ENCODE results near the gene WSCD2.

The WSCD2 gene

DNA sequence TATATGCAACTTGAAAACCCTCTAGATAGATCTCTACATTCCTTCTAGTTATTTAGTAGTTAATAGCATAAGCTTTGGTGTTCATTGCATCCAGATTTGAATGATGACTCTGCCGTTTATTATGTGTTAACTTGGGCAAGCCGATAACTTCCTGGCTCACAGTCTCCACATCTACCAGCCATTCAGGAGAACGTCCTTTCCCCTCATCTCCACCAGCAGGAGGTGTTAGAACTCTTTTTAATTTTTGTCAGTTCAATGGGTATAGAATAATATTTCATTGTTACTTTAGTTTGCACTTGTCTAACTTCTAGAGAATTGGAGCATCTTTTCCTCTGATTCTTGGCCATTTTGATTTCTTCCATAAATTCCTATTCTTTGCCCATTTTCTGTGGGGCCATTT, 30.0 kb upstream of the WSCD2 start:
- H3K4me3 ChIP-seq (replicated peaks in 1 of 2; ENCODE audit: low read depth in 2 of 2, low read length in 2 of 2) = no peak overlapping the region
- no peak for DNase-seq (ENCODE audit: low read depth in 2 of 2)
- TF ChIP-seq, protein P1, sequence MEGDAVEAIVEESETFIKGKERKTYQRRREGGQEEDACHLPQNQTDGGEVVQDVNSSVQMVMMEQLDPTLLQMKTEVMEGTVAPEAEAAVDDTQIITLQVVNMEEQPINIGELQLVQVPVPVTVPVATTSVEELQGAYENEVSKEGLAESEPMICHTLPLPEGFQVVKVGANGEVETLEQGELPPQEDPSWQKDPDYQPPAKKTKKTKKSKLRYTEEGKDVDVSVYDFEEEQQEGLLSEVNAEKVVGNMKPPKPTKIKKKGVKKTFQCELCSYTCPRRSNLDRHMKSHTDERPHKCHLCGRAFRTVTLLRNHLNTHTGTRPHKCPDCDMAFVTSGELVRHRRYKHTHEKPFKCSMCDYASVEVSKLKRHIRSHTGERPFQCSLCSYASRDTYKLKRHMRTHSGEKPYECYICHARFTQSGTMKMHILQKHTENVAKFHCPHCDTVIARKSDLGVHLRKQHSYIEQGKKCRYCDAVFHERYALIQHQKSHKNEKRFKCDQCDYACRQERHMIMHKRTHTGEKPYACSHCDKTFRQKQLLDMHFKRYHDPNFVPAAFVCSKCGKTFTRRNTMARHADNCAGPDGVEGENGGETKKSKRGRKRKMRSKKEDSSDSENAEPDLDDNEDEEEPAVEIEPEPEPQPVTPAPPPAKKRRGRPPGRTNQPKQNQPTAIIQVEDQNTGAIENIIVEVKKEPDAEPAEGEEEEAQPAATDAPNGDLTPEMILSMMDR (IDR thresholded peaks at IDR 0.05; ENCODE audit: low read depth, low read length) = no peak

DNA sequence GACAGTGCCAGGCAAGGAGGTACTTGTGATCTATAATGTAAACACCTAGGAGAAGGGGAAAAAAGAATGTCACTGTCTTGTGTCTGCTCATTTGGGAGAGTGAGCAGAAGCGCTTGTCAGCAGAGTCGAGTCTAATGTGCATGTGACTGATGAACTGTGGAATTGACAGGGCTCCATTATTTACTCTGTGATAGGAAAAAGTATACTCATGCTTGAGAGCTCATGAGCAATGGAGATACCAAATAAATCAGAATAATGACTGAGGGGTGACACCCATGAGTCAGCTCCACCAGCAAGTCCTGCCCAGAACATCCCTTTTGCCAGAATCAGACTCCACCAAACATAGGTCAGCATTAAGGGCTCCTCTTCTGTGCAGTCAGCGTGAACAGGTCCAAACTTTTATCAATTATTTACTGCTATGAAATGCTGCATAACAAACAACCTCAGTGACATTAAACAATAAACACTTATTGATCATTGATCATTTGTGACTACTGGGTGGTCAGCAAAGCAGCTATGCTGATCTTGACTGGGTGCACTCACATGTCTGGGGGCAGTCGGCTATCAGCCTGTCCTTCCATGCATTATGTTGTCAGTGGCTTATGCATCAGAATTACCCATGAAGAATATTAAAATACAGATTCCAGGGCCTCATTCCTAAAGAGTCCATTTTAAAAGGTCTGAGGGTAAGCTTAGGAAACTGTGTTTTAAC, 29.2 kb upstream of the WSCD2 start:
- H3K4me3 ChIP-seq (replicated peaks in 1 of 2; ENCODE audit: low read depth in 2 of 2, low read length in 2 of 2) = no peak overlapping the region
- TF ChIP-seq, protein P1 (IDR thresholded peaks at IDR 0.05; ENCODE audit: low read depth, low read length) = no peak

DNA sequence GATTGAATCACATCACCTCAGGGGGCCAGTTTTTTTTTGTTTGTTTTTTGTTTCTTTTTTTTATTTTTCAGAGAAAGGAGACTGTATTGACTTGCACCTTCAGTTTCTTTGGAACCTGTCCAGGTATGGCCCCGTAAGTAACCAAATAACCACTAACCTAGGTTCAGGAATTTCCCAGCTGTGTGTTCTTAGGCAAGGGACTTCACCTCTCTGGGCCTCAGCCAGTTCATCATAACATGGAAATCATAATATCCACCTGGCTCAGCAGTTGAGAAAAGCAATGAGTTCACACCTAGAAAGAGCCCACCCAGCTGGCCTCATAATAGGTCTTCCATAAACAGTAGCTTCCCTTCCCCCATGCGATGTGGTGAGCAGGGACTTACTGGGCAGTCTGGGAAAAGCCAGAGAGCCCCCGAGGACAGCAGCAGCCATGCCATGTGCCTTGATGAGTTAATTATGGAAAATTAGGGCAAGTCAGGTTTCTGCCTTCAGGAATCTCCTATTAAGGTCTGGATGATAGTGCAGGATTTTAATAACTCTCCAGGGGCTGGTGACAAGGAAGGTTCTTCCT, 27.4 kb upstream of the WSCD2 start:
- TF ChIP-seq, protein P1 (IDR thresholded peaks at IDR 0.05; ENCODE audit: low read depth, low read length) = no peak
- DNase-seq (ENCODE audit: low read depth in 2 of 2) = no peak
- H3K4me3 ChIP-seq (replicated peaks in 1 of 2; ENCODE audit: low read depth in 2 of 2, low read length in 2 of 2) = no peak overlapping the region

More for the DNA sequence above, 29.2 kb upstream of the WSCD2 start:
- no peak for DNase-seq (ENCODE audit: low read depth in 2 of 2)

DNA sequence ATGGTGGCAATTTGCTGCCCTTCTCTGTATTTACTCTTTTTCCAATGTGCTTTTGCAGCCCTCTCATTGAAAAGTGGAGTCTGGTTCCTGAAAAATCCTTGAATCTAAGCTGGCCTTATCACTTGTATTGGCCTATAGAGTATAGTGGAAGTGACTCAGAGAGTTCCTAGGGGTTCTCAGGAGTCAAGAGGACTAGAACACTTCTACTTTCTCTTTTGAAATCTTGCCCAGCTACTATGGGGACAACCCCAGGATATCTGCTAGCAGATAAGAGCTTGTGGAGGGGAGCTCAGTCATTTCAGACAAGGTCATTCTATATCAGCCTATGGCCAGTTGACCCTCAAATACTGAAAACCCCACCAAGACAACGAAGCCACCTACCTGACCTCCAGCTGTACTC, 26.7 kb upstream of the WSCD2 start:
- DNase-seq (ENCODE audit: low read depth in 2 of 2) = no peak
- TF ChIP-seq, protein P1 (IDR thresholded peaks at IDR 0.05; ENCODE audit: low read depth, low read length) = no peak
- H3K4me3 ChIP-seq (replicated peaks in 1 of 2; ENCODE audit: low read depth in 2 of 2, low read length in 2 of 2) = no peak overlapping the region

DNA sequence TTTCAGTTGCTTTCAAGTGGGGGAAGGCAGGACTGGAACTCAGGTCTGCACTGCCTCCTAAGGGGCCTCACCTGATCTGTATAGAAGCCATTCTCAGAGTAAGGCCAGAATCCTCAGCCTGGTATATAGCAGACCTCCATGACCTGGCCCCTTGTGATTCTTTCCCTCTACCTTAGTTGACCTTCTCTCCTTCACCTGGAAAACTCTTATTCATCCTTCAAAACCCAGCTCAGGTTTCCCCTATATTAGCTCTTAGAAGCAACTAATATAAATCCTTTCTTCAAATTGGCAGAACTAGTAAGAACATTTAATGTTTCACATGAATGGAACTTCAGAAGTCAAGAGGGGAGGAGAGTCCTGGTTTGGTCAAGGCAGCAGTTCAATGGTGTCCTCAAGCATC, 26.0 kb upstream of the WSCD2 start:
- TF ChIP-seq, protein P1 (IDR thresholded peaks at IDR 0.05; ENCODE audit: low read depth, low read length) = no peak
- DNase-seq (ENCODE audit: low read depth in 2 of 2) = no peak
- no peak overlapping the region for H3K4me3 ChIP-seq (replicated peaks in 1 of 2; ENCODE audit: low read depth in 2 of 2, low read length in 2 of 2)

DNA sequence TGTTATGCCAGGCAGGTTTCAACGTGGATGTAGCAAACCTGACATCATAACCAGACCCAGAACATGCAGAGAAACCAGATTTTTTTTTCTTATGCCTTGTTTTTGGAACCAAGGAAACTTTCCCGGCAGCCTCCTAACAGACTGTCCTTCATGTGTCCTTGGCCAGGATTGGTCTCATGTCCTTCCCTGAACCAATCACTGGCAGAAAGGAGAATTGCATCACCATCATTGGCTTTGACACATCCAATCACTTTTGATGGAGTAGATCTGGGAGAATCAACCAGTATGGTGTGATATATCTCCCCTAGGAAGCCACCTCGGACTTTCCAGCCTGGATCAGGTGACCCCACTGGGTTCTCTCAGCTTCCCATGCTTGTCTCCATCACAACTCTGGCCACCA, 25.6 kb upstream of the WSCD2 start:
- TF ChIP-seq, protein P1 (IDR thresholded peaks at IDR 0.05; ENCODE audit: low read depth, low read length) = no peak
- no peak for DNase-seq (ENCODE audit: low read depth in 2 of 2)

More for the DNA sequence above, 25.6 kb upstream of the WSCD2 start:
- H3K4me3 ChIP-seq (replicated peaks in 1 of 2; ENCODE audit: low read depth in 2 of 2, low read length in 2 of 2) = no peak overlapping the region
